Measurements from ENCODE around the gene EFCAB5. TPM values are rescaled to one million over a fixed set of nuclear protein-coding genes. Genes with fewer than 3 reads are reported as not detected.
A peak's percentile ranks its signal among the peaks of the same experiment; 100 is the strongest.
"Not testable (repeated sequence)": the region's sequence is repeated elsewhere in the genome, so short reads cannot be mapped to it uniquely, and the experiment has no call there.

Gene EFCAB5
- total RNA-seq, 1 donor from 2014 or later = 4.7 TPM

- DNase-seq (ENCODE audit: low read depth) = no peak
Measured at GRCh38 chr17:30005709-30006320, 64.4 kb downstream of the EFCAB5 start.

- DNase-seq (ENCODE audit: low read depth) = not testable (repeated sequence)
Measured at GRCh38 chr17:30011934-30012333, 70.5 kb downstream of the EFCAB5 start.

GRCh38 chr17:30021708-30022317 lies 80.4 kb downstream of the EFCAB5 start:
- peak; percentile 67 for DNase-seq (ENCODE audit: low read depth)

DNA sequence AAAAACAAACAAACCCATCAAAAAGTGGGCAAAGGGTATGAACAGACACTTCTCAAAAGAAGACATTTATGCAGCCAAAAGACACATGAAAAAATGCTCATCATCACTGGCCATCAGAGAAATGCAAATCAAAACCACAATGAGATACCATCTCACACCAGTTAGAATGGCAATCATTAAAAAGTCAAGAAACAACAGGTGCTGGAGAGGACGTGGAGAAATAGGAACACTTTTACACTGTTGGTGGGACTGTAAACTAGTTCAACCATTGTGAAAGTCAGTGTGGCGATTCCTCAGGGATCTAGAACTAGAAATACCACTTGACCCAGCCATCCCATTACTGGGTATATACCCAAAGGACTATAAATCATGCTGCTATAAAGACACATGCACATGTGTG lies 83.9 kb downstream of the EFCAB5 start:
- DNase-seq (ENCODE audit: low read depth) = not testable (repeated sequence)

DNA sequence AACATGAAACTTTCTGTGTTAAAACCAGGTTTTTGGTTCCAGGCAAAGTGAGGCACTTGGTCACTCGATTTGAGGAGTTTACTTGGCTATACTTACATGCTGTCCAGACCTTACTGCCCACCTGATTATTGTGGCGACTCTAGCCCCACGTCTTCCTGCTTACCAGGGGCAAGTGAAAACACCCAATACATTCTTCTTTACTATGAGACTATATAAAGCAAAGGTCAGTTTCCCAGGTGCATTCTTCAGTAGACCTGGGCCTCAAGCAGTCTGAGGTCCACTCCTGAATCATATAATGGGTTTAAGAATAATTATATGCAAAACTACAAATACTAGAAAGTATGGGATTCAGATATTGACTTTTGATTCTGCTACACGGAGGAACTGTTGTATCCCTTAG lies 86.2 kb downstream of the EFCAB5 start:
- DNase-seq (ENCODE audit: low read depth) = no peak

DNA sequence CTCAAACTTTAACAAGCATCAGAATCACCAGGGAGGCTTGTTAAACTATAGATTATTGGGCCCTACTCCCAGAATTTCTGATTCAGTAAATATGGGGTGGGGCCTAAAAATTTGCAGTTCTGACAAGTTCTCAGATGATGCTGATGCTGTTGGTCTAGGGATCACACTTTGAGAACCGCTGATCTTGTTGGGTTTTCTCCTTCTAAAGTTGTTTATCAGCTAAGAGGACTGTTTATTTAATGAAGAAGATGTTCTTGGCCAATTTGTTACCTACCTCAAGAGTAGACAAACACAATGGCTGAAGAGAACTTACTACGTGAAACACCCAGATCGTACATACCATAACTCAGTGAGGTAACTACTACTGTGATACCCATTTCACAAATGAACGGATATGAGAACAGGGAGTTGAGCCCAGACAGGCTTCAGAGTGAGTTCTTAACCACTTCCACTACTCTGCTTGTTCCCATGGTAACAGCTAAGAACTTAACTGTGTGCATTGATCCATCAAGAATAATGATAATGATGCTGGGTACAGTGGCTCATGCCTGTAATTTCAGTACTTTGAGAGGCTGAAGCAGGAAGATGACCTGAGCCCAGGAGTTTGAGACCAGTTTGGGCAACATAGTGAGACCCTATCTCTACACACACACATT lies 89.9 kb downstream of the EFCAB5 start:
- DNase-seq (ENCODE audit: low read depth) = peak; percentile 34

GRCh38 chr17:30035369-30035768 lies 93.9 kb downstream of the EFCAB5 start:
- DNase-seq (ENCODE audit: low read depth) = no peak

DNA sequence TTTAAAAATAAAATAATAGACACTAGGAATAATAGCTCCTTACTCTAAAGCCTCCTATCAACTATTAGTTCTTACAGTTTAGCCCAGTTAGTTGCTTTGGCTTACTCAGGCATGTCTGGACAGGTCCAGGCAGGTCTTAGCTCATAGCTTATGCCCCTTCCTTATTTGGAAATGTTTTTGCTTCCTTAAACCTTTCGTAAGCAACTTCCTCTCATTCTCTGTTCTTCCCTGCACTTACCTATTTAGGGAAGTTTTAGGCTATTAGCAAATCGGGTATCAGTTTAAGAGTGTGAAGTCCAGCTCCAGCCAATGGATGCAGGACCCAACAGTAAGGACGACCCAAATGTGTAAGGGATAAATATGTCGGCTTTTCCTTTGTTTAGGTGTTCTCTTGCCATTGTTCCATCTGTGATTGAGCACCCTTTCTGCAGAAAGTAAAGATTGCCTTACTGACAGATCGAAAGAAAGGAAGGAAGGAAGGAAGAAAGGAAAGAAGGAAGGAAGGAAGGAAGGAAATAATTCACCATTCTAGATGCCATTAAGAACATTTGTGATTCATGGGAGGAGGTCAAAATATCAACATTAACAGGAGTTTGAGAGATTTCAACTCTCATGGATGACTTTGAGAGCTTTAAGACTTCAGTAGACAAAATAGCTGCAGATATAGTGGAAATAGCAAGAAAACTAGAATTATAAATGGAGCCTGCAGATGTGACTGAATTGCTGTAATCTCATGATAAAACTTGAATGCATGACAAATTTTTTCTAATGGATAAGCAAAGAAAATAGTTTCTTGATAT lies 99.5 kb downstream of the EFCAB5 start:
- peak; percentile 87 for DNase-seq (ENCODE audit: low read depth)

DNA sequence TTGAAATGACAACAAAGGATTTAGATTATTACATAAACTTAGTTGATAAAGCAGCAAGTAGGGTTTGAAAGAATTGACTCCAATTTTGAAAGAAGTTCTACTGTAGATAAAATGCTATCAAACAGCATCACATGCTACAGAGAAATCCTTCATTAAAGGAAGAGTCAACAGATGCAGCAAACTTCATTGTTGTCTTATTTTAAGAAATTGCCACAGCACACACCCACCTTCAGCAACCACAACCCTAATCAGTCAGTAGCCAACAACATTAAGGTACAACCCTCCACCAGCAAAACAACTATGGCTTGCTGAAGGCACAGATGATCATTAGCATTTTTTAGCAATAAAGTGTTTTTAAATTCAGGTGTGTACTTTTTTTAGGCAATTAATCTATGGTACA lies 100.1 kb downstream of the EFCAB5 start:
- DNase-seq (ENCODE audit: low read depth) = no peak

DNA sequence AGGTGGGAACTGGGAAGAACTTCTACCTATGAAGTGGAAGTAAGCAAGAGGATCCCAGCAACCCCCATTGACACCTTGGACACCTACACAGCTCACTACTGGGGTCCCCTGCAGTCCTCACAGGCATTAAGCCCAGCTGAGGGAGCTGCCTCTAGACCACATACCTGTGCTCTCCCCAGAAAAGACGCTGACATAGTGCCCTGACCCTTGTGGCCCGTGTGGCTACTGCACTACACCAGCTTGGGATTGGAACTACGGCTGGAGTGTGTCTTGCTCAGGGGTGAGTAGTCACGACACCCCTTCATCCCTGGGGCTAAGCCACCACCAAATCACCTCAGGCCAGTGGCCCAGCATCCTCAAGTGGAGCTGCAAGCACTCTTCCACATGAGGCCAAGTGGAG lies 120.9 kb downstream of the EFCAB5 start:
- no peak for DNase-seq (ENCODE audit: low read depth)

GRCh38 chr17:30064738-30065137 lies 123.3 kb downstream of the EFCAB5 start:
- DNase-seq (ENCODE audit: low read depth) = no peak

DNA sequence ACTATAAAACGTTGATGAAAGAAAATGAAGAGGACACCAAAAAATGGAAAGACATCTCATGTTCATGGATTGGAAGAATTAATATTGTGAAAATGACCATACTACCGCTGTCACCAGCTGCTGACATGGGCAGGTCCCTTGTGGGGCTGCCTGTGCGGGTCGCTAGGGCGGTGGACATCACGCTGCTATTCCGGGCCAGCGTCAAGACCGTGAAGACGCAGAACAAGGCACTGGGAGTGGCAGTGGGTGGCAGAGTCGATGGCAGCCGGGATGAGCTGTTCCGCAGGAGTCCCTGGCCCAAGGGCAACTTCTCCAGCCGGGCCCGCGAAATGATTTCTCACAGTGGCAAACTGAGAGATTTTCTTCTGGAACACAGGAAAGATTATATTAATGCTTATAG lies 127.0 kb downstream of the EFCAB5 start:
- no peak for DNase-seq (ENCODE audit: low read depth)

- no peak for DNase-seq (ENCODE audit: low read depth)
Measured at GRCh38 chr17:30074254-30074653, 132.8 kb downstream of the EFCAB5 start.

GRCh38 chr17:30074730-30075129 lies 133.3 kb downstream of the EFCAB5 start:
- DNase-seq (ENCODE audit: low read depth) = no peak

DNA sequence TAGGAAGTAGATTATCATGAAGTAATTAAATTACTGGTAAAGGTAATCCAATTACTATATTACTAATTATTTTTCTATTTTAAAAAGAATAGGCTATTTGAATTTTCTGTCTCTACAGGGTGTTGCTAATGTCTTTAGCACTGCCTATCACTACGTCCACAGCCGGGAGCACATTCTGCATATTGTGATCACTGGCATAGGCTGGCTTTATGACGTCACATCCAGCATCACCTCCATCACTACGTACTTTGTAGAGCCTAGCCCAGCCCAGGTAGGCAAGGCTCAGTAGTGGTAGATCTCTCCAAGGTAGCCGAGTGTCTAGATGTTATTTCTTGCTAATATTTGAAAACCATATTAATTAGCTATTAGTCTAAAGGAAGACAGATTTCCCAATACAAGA lies 141.3 kb downstream of the EFCAB5 start:
- DNase-seq (ENCODE audit: low read depth) = no peak

- no peak for DNase-seq (ENCODE audit: low read depth)
Measured at GRCh38 chr17:30084788-30085187, 143.4 kb downstream of the EFCAB5 start.

- no peak for DNase-seq (ENCODE audit: low read depth)
Measured at GRCh38 chr17:30086896-30087295, 145.5 kb downstream of the EFCAB5 start.

DNA sequence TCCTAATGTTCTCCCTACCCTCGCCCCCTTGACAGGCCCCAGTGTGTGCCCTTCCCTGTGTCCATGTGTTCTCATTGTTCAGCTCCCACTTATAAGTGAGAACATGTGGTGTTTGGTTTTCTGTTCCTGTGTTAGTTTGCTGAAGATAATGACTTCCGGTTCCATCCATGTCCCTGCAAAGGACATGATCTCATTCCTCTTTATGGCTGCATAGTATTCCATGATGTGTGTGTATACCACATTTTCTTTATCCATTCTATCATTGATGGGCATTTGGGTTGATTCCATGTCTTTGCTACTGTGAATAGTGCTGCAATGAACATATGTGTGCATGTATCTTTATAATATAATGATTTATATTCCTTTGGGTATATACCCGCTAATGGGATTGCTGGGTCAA lies 146.0 kb downstream of the EFCAB5 start:
- DNase-seq (ENCODE audit: low read depth) = not testable (repeated sequence)

- no peak for DNase-seq (ENCODE audit: low read depth)
Measured at GRCh38 chr17:30091121-30091670, 149.8 kb downstream of the EFCAB5 start.

DNA sequence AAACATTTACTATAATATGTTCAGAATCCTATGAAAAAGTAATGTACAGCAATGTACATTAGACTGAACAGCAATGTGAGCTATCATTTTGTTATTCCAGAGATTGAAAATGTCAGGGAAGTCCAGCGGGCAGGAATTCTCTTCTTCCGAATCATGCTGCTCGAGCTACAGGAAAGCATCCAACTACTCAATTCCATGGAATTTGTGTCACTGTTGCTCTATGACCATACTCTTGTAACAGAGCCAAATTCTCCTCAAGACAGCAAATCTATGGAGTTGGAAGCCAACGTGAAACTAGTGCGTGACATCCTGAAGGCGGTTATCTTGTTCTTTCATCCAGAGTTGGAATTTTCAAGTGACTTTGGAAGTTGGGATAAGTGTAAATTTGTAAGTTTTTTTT lies 150.3 kb downstream of the EFCAB5 start:
- DNase-seq (ENCODE audit: low read depth) = peak; percentile 78

GRCh38 chr17:30092886-30093285 lies 151.5 kb downstream of the EFCAB5 start:
- no peak for DNase-seq (ENCODE audit: low read depth)

GRCh38 chr17:30093463-30094147 lies 152.2 kb downstream of the EFCAB5 start:
- DNase-seq (ENCODE audit: low read depth) = peak; percentile 46
